Peyer's patch (tissue), 4 donors: Measurements from ENCODE around the gene TMEM108.

Experiments
- POLR2A ChIP-seq, 2 donors: fragments of 450-650 bp; IDR thresholded peaks; one replicate each; pipeline ENCODE4 v1.5.1; 2017; ENCODE audit warnings: antibody characterized with exemption in 2 of 2, mild to moderate bottlenecking in 2 of 2, moderate library complexity in 2 of 2
- TF ChIP-seq, protein P1 (sequence below), 6 experiments: fragments of 450-650 bp in 4 of 6; fragments of 200-600 bp in 2 of 6; sonication (generic) in 1 of 6; IDR thresholded peaks; one replicate each; pipeline ENCODE4 v1.5.1; 2017 to 2019; ENCODE audit warnings: antibody characterized with exemption in 6 of 6, mild to moderate bottlenecking in 3 of 6, moderate library complexity in 1 of 6

DNA sequence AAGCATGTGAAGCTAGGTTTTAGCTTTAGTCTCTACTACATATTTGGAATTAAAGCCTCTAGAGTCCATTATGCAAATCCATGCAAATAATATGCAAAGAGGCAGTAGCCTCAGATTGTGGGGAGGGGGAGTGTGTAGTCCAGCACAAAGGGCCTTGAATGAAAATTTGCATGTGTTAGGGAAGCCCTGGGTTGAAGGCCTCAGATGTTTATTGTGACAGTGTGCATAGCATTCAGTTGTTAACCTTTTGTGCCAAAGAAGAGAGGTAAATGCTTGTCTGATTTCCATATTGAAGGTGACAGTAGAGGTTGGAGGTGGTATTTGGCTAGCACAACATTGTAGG is 337.2 kb downstream of the TMEM108 start:
- TF ChIP-seq, protein P1, sequence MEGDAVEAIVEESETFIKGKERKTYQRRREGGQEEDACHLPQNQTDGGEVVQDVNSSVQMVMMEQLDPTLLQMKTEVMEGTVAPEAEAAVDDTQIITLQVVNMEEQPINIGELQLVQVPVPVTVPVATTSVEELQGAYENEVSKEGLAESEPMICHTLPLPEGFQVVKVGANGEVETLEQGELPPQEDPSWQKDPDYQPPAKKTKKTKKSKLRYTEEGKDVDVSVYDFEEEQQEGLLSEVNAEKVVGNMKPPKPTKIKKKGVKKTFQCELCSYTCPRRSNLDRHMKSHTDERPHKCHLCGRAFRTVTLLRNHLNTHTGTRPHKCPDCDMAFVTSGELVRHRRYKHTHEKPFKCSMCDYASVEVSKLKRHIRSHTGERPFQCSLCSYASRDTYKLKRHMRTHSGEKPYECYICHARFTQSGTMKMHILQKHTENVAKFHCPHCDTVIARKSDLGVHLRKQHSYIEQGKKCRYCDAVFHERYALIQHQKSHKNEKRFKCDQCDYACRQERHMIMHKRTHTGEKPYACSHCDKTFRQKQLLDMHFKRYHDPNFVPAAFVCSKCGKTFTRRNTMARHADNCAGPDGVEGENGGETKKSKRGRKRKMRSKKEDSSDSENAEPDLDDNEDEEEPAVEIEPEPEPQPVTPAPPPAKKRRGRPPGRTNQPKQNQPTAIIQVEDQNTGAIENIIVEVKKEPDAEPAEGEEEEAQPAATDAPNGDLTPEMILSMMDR (IDR thresholded peaks at IDR 0.05) = no peak
- no peak for TF ChIP-seq POLR2A (IDR thresholded peaks at IDR 0.05)
